ENCODE measurements around the gene TNFRSF12A. TPM values are rescaled to one million over a fixed set of nuclear protein-coding genes. Genes with fewer than 3 reads are reported as not detected.

Gene TNFRSF12A
- total RNA-seq, 1 donor from 2014 or later = 74.9 TPM

DNA sequence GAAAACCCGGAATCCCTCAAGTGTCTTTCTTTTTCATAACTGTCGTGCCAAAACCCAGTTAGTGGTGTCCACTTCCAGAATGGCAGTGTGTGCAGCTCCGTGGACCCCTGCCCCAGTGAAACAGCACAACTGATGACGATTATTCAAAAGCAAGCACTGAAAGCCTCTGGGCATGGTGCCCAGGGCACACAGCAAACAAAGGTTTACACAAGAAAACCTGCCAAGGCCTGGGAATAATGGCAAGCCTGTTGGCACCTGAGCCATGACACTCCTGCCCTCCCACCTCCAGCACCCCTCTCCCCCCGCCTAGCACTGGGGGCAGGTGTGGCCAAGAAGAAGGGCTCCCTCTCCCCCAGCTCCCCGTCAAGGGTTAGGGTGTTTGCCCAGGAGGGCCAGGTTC lies 42.7 kb upstream of the TNFRSF12A start:
- Histone ChIP-seq H3K36me3 (no peaks in the 10 kb centered on the region), H3K4me3 (no peak overlapping the region), H3K9me3 (no peaks in the 10 kb centered on the region), H3K27me3 (no peaks in the 10 kb centered on the region), H3K4me1 (peaks cover 13% of the 10 kb centered on the region), H3K27ac (no peak overlapping the region)
- DNase-seq (peak; percentile 78), ATAC-seq (peak; percentile 10)
- no peak for TF ChIP-seq CTCF (IDR thresholded peaks at IDR 0.05)
- intact Hi-C loops (cut with DNase I) = no loop called here

DNA sequence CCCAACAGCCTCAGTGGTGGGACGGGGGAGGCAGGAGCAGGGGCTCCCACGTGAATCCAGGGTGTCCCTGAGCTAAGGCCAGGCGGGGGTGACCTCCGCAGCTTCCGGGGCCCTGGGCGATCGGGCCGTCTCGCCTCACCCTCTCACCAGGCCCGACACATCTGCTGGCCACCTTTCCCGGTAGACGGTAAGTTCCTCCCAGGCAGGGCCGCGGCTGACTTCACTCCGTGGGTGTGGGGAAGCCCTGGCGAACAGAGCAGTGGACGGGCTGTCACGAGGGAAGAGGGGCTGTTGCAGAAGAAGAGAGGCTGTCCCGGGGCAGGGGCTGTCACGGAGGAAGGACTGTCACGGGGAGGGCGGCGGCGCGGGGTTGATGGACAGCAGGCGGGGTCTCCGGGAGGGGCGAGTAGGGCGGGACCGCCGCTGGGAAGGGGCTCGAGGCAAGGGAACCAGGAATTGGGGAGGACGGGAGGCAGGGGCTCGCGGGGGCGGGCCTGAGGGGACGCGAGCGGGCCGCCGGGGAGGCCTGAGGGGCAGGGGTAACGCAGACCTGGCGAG lies 40.4 kb upstream of the TNFRSF12A start:
- Histone ChIP-seq H3K9me3 (no peaks in the 10 kb centered on the region), H3K27ac (no peak overlapping the region), H3K4me3 (peak overlapping the region; percentile 84), H3K36me3 (no peaks in the 10 kb centered on the region), H3K4me1 (peaks cover 17% of the 10 kb centered on the region), H3K27me3 (no peaks in the 10 kb centered on the region)
- DNase-seq (no peak), ATAC-seq (no peak)
- intact Hi-C loops (cut with DNase I) = no loop called here
- TF ChIP-seq CTCF (IDR thresholded peaks at IDR 0.05) = no peak

GRCh38 chr16:2980227-2981176 lies 39.7 kb upstream of the TNFRSF12A start, which contains the start of gene PKMYT1:
PKMYT1 (minus strand) TSS chr16:2980446; CDS start chr16:2979657, 789 bp downstream.
- intact Hi-C loops (cut with DNase I) = no loop called here
- DNase-seq (peak; percentile 96), ATAC-seq (peak; percentile 94)
- H3K27ac ChIP-seq = peak within 1 kb of the TSS; percentile 98
- peak within 1 kb of the TSS; percentile 84 for H3K4me3 ChIP-seq
- H3K36me3 ChIP-seq = no peaks in the 10 kb centered on the region
- TF ChIP-seq CTCF (IDR thresholded peaks at IDR 0.05) = no peak
- no peaks in the 10 kb centered on the region for H3K9me3 ChIP-seq
- H3K4me1 ChIP-seq = peaks cover 19% of the 10 kb centered on the region
- H3K27me3 ChIP-seq = no peaks in the 10 kb centered on the region

GRCh38 chr16:2981177-2981898 lies 38.8 kb upstream of the TNFRSF12A start:
- no peak for TF ChIP-seq CTCF (IDR thresholded peaks at IDR 0.05)
- Histone ChIP-seq H3K4me1 (peaks cover 23% of the 10 kb centered on the region), H3K27ac (peak overlapping the region; percentile 98), H3K27me3 (no peaks in the 10 kb centered on the region), H3K36me3 (no peaks in the 10 kb centered on the region), H3K4me3 (peak overlapping the region; percentile 84), H3K9me3 (no peaks in the 10 kb centered on the region)
- DNase-seq (no peak), ATAC-seq (no peak)
- intact Hi-C loops (cut with DNase I) = no loop called here

- intact Hi-C loops (cut with DNase I) = no loop called here
- DNase-seq = no peak
- Histone ChIP-seq H3K36me3 (no peaks in the 10 kb centered on the region), H3K27ac (no peak overlapping the region), H3K9me3 (no peaks in the 10 kb centered on the region), H3K4me3 (no peak overlapping the region), H3K4me1 (peaks cover 23% of the 10 kb centered on the region), H3K27me3 (no peaks in the 10 kb centered on the region)
- ATAC-seq = no peak
- TF ChIP-seq CTCF (IDR thresholded peaks at IDR 0.05) = no peak
These were observed 38.3 kb upstream of the TNFRSF12A start for GRCh38 chr16:2981899-2982250.
